ENCODE data around the gene CNRIP1.

CNRIP1 gene

GRCh38 chr2:68250196-68250595 lies 69.6 kb downstream of the CNRIP1 start:
- DNase-seq = no peak

GRCh38 chr2:68248806-68249205 lies 70.9 kb downstream of the CNRIP1 start:
- DNase-seq = no peak

GRCh38 chr2:68248361-68248760 lies 71.4 kb downstream of the CNRIP1 start:
- DNase-seq = no peak

- DNase-seq = no peak
These were observed 73.4 kb downstream of the CNRIP1 start for GRCh38 chr2:68246396-68246795.

DNA sequence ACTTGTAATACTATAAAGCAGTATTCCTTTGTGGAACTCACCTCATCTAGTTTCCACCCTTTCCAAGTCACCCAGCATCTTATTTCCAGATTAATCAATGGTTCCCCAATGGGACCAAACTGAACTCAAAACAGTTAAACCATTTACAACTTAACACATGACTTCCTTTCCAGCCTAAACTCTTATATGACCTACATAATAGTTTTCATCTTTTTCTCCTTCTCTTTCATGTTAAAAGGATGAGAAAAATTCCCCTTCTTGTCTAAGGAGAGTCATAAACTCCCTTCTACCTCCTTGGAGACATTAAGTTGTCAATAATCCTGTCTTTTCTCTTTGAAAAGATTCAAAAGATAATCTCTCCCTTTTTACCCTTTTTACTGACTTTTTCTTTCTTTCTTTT lies 74.1 kb downstream of the CNRIP1 start:
- no peak for DNase-seq

DNA sequence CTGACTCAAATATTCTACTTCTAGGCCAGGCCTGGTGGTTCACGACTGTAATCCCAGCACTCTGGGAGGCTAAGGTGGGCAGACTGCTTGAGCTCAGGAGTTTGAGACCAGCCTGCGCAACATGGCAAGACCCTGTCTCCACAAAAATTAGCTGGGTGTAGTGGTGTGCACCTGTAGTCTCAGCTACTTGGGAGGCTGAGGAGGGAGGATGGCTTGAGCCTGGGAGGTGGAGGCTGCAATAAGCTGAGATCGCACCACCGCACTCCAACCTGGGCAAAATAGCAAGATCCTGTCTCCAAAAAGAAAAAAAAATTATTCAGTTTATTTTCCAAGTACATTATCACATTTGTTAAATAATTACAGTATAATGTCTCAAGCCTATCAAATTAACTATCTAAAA lies 74.7 kb downstream of the CNRIP1 start:
- DNase-seq = no peak

DNA sequence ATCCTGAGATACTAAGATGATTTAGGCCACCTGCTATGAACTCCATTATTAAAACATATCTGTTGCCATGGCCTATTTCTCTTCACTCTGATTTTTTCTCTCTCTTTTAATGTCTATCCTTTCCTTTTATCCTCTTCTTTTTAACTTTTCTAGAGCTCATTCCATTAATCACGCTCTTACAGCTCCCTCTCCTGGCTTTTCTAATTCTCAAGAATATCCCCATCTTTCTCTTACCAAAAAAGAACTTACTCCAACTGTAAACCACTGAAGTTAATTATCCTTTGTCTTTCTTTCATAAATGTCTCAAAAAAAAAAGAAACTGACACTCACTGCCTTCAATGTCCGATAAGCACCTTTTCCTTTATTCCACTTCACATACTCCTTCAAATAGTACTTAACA lies 75.3 kb downstream of the CNRIP1 start:
- DNase-seq = no peak

Data from cortex of kidney (tissue), 1 donor.